SH-SY5Y (cell line): ENCODE results near the gene PAFAH1B2.

Experiments used
- GATA2 ChIP-seq: IDR thresholded peaks from 2 replicates; pipeline ENCODE4 v1.6.1; 2011; ENCODE audit warnings: mild to moderate bottlenecking, low read depth, low read length
- GATA3 ChIP-seq: IDR thresholded peaks from 2 replicates; pipeline ENCODE4 v1.6.1; 2011; ENCODE audit warnings: low read depth, mild to moderate bottlenecking, low read length, moderate library complexity

DNA sequence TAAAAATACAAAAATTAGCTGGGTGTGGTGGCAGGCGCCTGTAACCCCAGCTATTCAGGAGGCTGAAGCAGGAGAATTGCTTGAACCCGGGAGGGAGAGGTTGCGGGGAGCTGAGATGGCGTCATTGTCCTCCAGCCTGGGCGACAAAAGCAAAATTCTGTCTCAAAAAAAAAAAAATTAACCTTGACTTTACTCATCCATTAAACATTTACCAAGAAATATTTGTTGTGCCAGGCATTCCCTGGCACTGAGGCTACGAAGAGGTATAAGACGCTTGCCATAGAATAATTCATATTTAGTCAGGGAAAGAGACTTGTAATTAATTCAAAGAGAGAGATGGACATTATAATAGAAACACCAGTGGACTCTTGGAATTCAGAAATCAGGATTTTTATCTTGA lies 13.2 kb upstream of the PAFAH1B2 start:
- TF ChIP-seq GATA2 (no peak), GATA3 (no peak)
